GM12865 (cell line): ENCODE results near the gene KDM4B.

Source experiments
- DNase-seq: peaks from one replicate; pipeline ENCODE4 v3.0.0; 2010; ENCODE audit warnings: low read depth
- H3K4me3 ChIP-seq: 2 replicates; pipeline ENCODE4 v1.5.1; 2011; ENCODE audit warnings: mild to moderate bottlenecking, low read depth, low read length, control low read depth
- CTCF ChIP-seq: IDR thresholded peaks from 2 replicates; pipeline ENCODE4 v1.5.1; 2011; ENCODE audit warnings: low read length, control low read depth, low read depth, inconsistent platforms; ENCODE audit not compliant: insufficient read depth; ENCODE audit errors: missing control alignments

The KDM4B gene

DNA sequence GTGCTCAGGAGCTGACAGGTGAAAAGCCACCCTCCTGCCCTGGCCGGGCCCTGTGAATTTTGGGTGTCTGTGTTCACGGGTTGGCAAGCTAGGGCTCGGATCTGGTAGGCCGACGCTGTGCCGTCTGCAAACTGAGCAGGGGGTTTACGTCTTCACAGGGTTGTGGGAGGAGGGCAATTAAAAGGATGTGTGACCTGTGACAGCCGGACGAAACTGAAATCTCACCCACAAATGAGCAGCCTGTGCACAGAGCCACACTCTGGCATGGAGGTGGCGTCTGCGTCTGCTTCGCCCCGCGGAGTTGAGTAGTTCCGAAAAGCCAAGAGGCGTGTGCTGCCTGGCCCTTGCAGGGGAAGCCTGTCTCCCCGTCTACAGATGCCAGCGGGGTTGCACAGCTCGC is 117.3 kb downstream of the KDM4B start:
- no peak overlapping the region for H3K4me3 ChIP-seq
- TF ChIP-seq CTCF = no peak
- DNase-seq = no peak

- TF ChIP-seq CTCF = no peak
- DNase-seq = no peak
- H3K4me3 ChIP-seq = no peak overlapping the region
Measured at GRCh38 chr19:5086725-5087439, 118.0 kb downstream of the KDM4B start.

DNA sequence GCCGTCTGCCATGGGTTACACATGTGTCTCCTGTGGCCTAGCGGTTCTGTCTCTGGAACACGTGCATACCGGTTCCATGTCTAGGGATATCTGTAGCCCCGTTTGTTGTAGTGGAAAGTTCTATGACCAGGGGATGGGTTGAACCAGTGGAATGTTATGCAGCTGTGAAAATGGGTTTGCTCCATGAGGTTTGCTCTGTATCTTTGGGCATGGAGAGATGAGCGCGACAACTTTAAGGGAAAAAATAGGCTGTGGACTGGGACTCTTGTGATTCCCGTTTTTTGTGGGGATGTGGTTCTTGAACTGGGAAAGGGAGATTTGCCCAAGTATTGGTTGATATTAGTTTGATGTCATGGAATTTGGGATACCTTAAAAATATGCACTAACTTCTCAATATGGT is 120.4 kb downstream of the KDM4B start:
- H3K4me3 ChIP-seq = no peak overlapping the region
- no peak for TF ChIP-seq CTCF
- DNase-seq = no peak

- DNase-seq = no peak
- no peak overlapping the region for H3K4me3 ChIP-seq
- no peak for TF ChIP-seq CTCF
Measured at GRCh38 chr19:5090465-5091017, 121.6 kb downstream of the KDM4B start.

DNA sequence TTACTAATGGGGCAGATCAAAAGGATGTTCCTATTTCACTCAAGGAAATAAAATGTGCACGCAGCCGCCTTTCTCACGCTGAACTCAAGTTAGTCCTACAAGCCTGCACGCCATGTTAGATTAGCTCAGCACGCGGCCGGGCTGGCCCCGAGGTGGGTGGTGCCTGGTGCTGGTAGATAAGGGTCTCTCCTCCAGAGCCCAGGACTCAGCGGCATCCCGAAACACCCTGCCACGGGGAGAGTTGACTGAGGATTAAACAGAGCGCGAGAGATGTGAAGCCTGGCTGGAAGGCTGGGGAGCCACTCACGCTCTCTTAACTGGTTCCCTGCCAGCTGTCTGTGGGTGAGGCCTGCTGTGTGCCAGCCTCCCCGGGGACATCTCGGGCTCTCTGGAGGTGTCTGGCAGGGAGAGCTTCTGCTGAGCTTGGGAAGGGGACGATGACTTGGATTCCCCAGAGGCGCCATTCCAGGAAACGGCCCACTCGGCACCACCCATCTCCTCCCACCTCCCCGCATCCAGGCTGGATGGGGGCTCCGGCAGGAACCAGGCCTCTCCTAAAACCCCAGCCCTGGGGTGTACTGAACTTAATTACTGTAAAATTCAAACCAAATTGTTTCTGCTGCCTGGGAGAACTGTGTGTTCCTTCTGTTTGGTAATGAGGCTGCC is 122.2 kb downstream of the KDM4B start:
- no peak overlapping the region for H3K4me3 ChIP-seq
- no peak for TF ChIP-seq CTCF
- no peak for DNase-seq

DNA sequence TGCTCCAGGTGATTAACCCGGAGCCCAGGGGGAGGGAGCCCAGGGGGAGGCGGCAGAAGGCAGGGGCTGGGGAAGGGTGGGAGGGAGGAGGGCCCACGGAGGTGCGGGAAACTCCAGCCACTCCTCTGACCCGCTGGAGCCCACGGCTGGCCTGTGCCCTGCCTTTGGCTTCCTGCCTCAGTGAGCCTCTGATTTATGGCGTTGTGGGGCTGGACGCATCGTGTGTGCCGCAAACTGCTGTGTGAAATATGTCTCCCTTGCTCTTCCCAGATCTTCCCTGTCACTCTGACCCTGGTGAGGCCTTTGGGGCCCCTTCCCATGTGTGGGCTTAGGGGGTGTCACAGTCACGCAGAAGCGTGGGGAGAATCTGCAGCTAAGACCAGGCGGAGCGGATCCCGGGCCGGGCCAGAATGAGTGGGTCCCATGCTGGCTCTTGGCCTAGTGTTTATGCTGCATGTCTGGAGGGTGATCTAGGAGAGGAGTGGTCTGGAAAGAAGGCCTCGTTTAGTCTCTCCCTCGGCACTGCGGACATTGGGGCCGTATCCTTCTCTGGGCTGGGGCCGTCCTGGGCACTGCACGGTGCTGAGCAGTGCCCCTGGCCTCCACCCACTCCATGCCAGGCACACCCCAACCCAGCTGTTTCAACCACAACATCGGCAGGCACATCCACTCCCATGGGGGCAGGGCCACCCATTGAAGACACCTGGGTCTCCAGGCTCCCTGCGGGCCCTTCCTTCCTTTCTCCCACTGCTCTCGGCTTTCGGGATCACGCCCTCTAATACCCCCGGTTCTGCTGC is 123.0 kb downstream of the KDM4B start:
- H3K4me3 ChIP-seq = no peak overlapping the region
- no peak for TF ChIP-seq CTCF
- DNase-seq = no peak
